Neural cell (in vitro differentiated cells): ENCODE measurements around the gene SYCE3. TPM values are rescaled to one million over a fixed set of nuclear protein-coding genes. Genes with fewer than 3 reads are reported as not detected.

ENCODE experiments used
- H2AFZ ChIP-seq: fragments of 200-600, 300-800 bp; sonication (generic), shearing (Covaris generic); 2 replicates; pipeline ENCODE4 v1.6.0; 2014; ENCODE audit warnings: low read depth, mild to moderate bottlenecking, antibody characterized with exemption, low read length, moderate library complexity
- H3F3A ChIP-seq: fragments of 200-600 bp; shearing (Covaris generic); 2 replicates; pipeline ENCODE4 v1.6.1; 2016; ENCODE audit warnings: mild to moderate bottlenecking, moderate library complexity, mixed read lengths, antibody characterized with exemption, low read length; ENCODE audit not compliant: insufficient read depth, poor library complexity, severe bottlenecking
- H3K27ac ChIP-seq: fragments of 200-600, 300-800 bp; sonication (generic), shearing (Covaris generic); 2 replicates; pipeline ENCODE4 v1.5.1; 2014; ENCODE audit warnings: mild to moderate bottlenecking, low read length, moderate library complexity
- H3K27me3 ChIP-seq: fragments of 300-800, 200-600 bp; sonication (generic), shearing (Covaris generic); 2 replicates; pipeline ENCODE4 v1.6.0; 2014; ENCODE audit warnings: mild to moderate bottlenecking, low read depth, low read length, moderate library complexity; ENCODE audit not compliant: insufficient read depth
- H3K36me3 ChIP-seq: fragments of 300-800, 200-600 bp; sonication (generic), shearing (Covaris generic); 2 replicates; pipeline ENCODE4 v1.5.1; 2014; ENCODE audit warnings: mild to moderate bottlenecking, antibody characterized with exemption, low read length, moderate library complexity; ENCODE audit not compliant: insufficient read depth
- H3K4me2 ChIP-seq: fragments of 300-800, 200-600 bp; sonication (generic), shearing (Covaris generic); 2 replicates; pipeline ENCODE4 v1.6.0; 2014; ENCODE audit warnings: mild to moderate bottlenecking, low read length
- H3K4me3 ChIP-seq: fragments of 300-800, 200-600 bp; sonication (generic), shearing (Covaris generic); 2 replicates; pipeline ENCODE4 v1.5.1; 2014; ENCODE audit warnings: mild to moderate bottlenecking, low read length, moderate library complexity
- H3K79me2 ChIP-seq: fragments of 200-600 bp; shearing (Covaris generic); replicated peaks from 2 replicates; pipeline ENCODE4 v1.6.0; 2014; ENCODE audit warnings: mild to moderate bottlenecking, low read length, moderate library complexity; ENCODE audit not compliant: insufficient read depth
- H3K9ac ChIP-seq: fragments of 300-800, 200-600 bp; sonication (generic), shearing (Covaris generic); 2 replicates; pipeline ENCODE4 v1.6.1; 2016; ENCODE audit warnings: mild to moderate bottlenecking, low read length, mixed read lengths
- H3K9me2 ChIP-seq: fragments of 200-600 bp; shearing (Covaris generic); 2 replicates; pipeline ENCODE4 v1.6.1; 2016; ENCODE audit warnings: mild to moderate bottlenecking, low read length, mixed read lengths; ENCODE audit not compliant: insufficient read depth
- H3K9me3 ChIP-seq: fragments of 200-600, 300-800 bp; sonication (generic), shearing (Covaris generic); 2 replicates; pipeline ENCODE4 v1.6.1; 2016; ENCODE audit warnings: mild to moderate bottlenecking, mixed run types, low read length, moderate library complexity, mixed read lengths
- H4K20me1 ChIP-seq: fragments of 200-600 bp; shearing (Covaris generic); 2 replicates; pipeline ENCODE4 v1.6.1; 2016; ENCODE audit warnings: mild to moderate bottlenecking, mixed run types; ENCODE audit not compliant: insufficient read depth
- EP300 ChIP-seq: fragments of 450-650 bp; conservative IDR thresholded peaks from 2 replicates; pipeline ENCODE4 v1.6.1; 2014; ENCODE audit warnings: antibody characterized with exemption, mild to moderate bottlenecking, moderate library complexity; ENCODE audit not compliant: poor library complexity, severe bottlenecking
- EZH2 ChIP-seq: fragments of 200-600, 300-800 bp; shearing (Covaris generic), sonication (generic); IDR thresholded peaks from 2 replicates; pipeline ENCODE4 v1.6.1; 2014; ENCODE audit warnings: antibody characterized with exemption, low read length, borderline replicate concordance, mild to moderate bottlenecking; ENCODE audit not compliant: insufficient read depth, poor library complexity, severe bottlenecking
- MXI1 ChIP-seq: fragments of 450-650 bp; conservative IDR thresholded peaks from 2 replicates; pipeline ENCODE4 v1.6.1; 2014; ENCODE audit warnings: antibody characterized with exemption, mild to moderate bottlenecking; ENCODE audit not compliant: poor library complexity, severe bottlenecking
- POLR2AphosphoS5 ChIP-seq: IDR thresholded peaks from 2 replicates; pipeline ENCODE4 v1.6.1; 2012
- RAD21 ChIP-seq: fragments of 450-650 bp; conservative IDR thresholded peaks from 2 replicates; pipeline ENCODE4 v1.6.1; 2014; ENCODE audit warnings: antibody characterized with exemption, mild to moderate bottlenecking, moderate library complexity
- REST ChIP-seq: IDR thresholded peaks from 2 replicates; pipeline ENCODE4 v1.6.1; 2012; ENCODE audit warnings: borderline replicate concordance
- SMC3 ChIP-seq: fragments of 450-650 bp; conservative IDR thresholded peaks from 2 replicates; pipeline ENCODE4 v1.6.1; 2014; ENCODE audit warnings: antibody characterized with exemption, mild to moderate bottlenecking, moderate library complexity; ENCODE audit not compliant: poor library complexity
- TAF1 ChIP-seq: IDR thresholded peaks from 2 replicates; pipeline ENCODE4 v1.6.1; 2012; ENCODE audit warnings: low read depth
- polyA plus RNA-seq: library from polyadenylated mRNA; depleted of rRNA; stranded (reverse); fragments of >200 nt; gene quantifications from 2 replicates; pipeline ENCODE4 v1.2.3, GENCODE V29; 2014
- TF ChIP-seq, protein P1 (sequence below): fragments of 450-650 bp; IDR thresholded peaks from 2 replicates; pipeline ENCODE4 v1.5.1; 2014; ENCODE audit warnings: antibody characterized with exemption, mild to moderate bottlenecking, moderate library complexity; ENCODE audit not compliant: poor library complexity, severe bottlenecking

The SYCE3 gene
- polyA plus RNA-seq, 1 donor from 2014 or later = not detected

DNA sequence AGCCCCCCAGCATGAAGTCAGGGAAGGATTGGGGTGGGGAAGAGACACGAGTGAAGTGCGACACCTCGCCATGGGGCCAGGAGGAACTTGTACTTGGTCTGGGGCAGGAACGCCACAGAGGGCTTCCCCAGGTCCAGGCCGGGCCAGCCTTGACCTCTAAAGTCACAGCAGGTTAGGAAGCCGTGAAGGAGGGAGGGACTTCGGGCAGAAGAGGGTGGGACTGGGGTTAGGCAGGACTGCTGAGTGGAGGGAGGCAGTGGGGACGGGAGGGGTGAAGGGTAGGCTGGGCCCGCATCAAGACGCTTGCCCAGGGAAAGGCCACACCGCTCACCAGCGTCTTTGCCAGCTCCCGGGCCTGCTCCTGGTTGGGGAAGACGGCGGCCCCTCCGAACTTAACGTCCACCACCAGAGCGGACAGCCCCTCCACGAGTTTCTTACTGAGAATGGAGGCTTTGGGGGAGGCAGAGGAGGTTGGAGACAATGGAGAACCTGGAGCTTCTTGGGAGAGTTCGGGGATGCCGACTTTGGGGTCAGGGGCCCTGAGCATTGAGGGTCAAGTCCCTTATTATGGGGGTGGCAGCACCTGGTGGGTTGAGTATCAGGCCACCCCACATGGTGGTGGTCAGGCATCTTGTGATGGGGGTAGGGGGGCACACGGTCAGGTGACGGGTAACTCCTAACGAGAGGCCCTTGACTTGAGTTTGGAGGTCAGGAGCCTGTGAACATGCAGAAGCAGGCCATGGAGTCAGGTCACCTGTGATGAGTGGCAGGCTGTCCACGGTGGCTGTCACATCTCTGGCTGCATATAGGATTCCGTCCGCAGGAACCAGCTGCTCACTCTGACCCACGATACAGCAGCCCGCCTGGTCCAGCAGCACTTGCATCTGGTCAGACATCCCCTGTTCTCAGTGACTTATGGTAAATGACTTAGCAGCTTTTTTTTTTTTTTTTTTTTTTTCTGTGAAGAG lies 35.6 kb downstream of the SYCE3 start:
- Histone ChIP-seq H3K27me3 (peaks cover 28% of the 10 kb centered on the region), H3F3A (no peaks in the 10 kb centered on the region), H3K9ac (peak overlapping the region; percentile 81)

DNA sequence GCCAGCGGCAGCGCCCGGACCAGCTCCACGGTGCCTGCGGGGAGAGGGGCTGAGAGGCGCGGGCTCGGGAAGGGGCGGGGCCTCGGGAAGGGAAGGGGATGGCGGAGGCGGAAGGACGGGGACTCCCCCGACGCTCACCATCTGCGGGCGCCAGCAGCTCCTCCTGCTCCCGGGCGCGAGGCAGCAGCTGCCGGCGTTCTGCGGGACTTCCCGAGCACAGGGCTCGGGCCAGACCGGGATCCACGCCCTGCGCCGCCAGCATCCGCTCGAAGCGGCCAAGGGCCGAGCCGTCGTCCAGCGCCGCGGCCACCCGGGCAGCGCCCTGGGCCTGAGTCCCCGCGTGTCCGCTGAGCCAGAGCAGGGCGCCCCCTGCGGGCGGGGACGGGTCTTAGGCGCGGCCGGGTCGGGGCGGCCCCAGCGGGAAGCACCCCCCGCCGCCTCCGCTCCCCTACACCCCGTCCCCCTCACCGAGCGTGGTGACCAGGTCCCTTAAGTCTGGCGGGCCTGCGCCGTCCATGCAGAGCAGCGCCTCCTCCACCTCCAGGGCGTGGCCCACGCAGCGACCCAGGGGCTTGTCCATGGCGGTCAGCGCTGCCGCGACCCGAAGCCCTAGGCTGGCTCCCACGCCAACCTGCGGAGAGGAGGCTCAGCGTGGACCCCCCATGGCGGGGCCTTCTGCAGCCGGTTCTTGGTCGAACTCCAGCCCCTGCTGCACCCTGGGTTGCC lies 36.4 kb downstream of the SYCE3 start:
- no peaks in the 10 kb centered on the region for H3K9me2 ChIP-seq

More for the DNA sequence above, 35.6 kb downstream of the SYCE3 start:
- Histone ChIP-seq H3K36me3 (no peaks in the 10 kb centered on the region), H2AFZ (no peak overlapping the region), H3K27ac (peak overlapping the region; percentile 75), H3K9me2 (no peaks in the 10 kb centered on the region), H3K9me3 (no peaks in the 10 kb centered on the region), H3K4me2 (peak overlapping the region; percentile 73), H3K4me3 (peak overlapping the region; percentile 95), H4K20me1 (no peaks in the 10 kb centered on the region), H3K79me2 (no peaks in the 10 kb centered on the region)
- TF ChIP-seq TAF1 (no peak), MXI1 (no peak), POLR2AphosphoS5 (no peak), RAD21 (no peak), EP300 (no peak), REST (no peak)

More for the DNA sequence above, 36.4 kb downstream of the SYCE3 start:
- Histone ChIP-seq H4K20me1 (no peaks in the 10 kb centered on the region), H3K27ac (peak overlapping the region; percentile 75), H3K4me2 (peak overlapping the region; percentile 73), H3K27me3 (peaks cover 19% of the 10 kb centered on the region), H3F3A (no peaks in the 10 kb centered on the region), H3K9me3 (no peaks in the 10 kb centered on the region), H3K79me2 (no peaks in the 10 kb centered on the region), H3K4me3 (peak overlapping the region; percentile 95), H3K36me3 (no peaks in the 10 kb centered on the region), H2AFZ (no peak overlapping the region), H3K9ac (peak overlapping the region; percentile 81)
- TF ChIP-seq, protein P1, sequence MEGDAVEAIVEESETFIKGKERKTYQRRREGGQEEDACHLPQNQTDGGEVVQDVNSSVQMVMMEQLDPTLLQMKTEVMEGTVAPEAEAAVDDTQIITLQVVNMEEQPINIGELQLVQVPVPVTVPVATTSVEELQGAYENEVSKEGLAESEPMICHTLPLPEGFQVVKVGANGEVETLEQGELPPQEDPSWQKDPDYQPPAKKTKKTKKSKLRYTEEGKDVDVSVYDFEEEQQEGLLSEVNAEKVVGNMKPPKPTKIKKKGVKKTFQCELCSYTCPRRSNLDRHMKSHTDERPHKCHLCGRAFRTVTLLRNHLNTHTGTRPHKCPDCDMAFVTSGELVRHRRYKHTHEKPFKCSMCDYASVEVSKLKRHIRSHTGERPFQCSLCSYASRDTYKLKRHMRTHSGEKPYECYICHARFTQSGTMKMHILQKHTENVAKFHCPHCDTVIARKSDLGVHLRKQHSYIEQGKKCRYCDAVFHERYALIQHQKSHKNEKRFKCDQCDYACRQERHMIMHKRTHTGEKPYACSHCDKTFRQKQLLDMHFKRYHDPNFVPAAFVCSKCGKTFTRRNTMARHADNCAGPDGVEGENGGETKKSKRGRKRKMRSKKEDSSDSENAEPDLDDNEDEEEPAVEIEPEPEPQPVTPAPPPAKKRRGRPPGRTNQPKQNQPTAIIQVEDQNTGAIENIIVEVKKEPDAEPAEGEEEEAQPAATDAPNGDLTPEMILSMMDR = peak; percentile 75
- TF ChIP-seq POLR2AphosphoS5 (peak; percentile 16), RAD21 (peak; percentile 42), SMC3 (peak; percentile 56), EP300 (no peak), REST (no peak), MXI1 (no peak), TAF1 (peak; percentile 1), EZH2 (no peak)
